ENCODE data around the gene PDE10A.

GRCh38 chr6:165557674-165558073, 105.4 kb downstream of the PDE10A start:
- no peak for TF ChIP-seq GATA3 (IDR thresholded peaks at IDR 0.05; ENCODE audit: low read depth, low read length)
- no peak for TF ChIP-seq GATA2 (IDR thresholded peaks at IDR 0.05; ENCODE audit: low read depth, low read length)

All from SH-SY5Y (cell line).